NK-92 (cell line): ENCODE data around the gene DOCK1.

Source experiments
- DNase-seq: peaks from one replicate; lab custom pipeline; 2025; ENCODE audit not compliant: unreplicated experiment; lab: John Stamatoyannopoulos, UW

Gene DOCK1

DNA sequence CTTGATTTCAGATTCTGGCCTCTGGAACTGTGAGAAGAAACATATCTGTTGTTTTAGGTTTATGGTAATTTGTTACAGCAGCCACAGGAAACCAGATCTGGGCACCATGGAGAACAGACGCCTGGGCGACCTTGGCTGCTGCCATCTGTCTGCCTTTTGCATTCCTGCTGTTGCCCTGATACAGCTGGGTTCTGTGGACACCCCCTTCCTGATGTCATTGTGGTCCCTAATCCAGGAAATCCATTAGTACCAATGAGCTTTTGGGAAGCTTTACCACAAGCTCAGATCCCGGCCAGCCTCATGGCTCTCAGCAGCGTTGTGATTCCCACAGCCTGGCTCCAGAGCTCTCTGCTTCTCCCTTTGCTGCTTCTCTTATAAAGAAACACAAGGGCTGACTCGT, 469.7 kb downstream of the DOCK1 start:
- DNase-seq = no peak

DNA sequence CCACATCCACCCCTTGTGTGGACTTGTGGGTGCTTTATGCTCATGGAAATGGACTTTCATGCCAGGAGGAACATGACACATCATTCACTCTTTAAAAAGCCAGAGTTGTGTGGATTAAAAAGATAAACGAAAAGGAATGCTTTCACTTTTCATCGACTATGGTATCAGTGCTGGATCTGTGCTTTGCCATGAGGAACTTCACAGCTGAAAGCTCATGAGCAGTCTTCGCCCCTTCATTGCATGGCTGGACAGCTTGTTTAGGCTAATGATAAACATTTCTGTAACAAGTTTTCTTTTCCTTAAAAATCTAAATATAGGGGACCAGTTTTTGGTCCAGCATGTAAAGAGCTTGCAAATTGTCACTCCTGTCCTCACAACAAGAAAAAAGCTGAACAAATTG, 470.2 kb downstream of the DOCK1 start:
- no peak for DNase-seq

DNA sequence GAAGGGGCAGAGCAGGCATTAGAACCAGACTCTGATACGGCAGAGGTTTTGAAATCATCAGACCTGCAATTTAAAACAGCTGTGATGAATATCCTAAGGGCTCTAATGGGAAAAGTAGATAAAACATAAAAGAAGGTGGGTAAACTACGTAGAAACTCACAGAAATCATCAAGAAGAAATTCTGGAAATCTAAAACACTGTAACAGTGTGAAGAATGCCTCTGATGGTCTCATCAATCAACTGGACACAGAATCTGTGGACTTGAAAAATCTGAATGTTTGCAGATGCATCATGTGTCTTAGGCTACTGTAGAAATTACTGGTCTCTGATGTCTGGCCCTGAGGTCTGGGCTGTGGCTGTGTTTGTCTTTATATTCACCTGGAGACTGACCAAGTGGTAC, 470.8 kb downstream of the DOCK1 start:
- no peak for DNase-seq

DNA sequence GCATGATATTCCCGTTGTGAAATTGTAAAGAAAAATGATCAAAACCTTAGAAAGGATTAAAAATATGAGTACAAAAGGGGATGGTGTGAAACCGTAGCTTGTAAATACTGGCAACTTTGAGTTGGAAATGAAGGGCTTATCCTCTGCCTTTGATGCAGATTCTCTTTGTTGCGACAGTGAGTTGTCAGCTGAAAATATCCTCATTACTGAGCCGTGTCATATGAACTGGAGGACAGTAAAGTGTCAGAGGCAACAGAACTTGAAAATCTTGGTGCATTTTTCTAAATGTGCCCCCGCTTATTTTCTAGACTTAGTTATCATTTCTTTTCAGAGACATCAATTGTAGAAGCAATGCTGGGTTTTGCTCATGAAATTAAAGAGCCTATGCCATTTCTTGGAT, 473.4 kb downstream of the DOCK1 start:
- no peak for DNase-seq

DNA sequence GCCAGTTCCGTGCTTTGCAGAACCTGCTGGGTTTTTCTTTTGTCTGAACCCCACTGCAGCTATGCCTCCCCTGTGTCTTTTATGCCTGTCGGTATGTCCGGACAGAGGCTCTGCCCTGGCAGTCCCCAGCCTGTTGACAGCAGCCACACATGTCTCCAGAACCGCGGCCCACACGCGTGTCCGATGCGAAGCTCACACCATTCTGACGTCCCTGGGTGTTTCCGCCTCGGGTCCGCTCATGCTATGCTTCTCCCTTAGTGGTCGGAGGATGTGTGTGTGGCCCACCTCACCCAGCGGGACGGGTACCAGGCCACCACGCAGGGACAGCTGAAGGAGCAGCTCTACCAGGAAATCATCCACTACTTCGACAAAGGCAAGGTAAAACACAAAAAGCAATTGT, 479.3 kb downstream of the DOCK1 start:
- DNase-seq = no peak

DNA sequence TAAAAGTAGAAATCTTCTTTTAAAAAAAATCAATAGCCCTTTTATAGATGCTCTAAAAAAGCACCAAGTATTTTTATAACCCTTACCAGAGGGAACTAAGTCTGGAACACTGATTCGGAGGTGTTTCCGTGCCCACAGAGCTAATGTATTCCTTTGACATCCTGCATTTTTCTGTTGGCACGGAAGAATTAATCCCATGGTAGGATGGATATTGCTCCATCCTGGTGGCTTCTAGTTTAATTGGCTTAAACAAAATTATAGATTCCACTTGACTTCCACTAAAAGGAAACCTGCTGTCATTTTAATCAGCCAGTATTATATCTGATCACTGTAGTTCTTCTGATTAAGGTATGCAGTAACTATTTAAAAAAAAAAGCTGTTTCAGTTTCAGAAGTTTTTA, 479.8 kb downstream of the DOCK1 start:
- no peak for DNase-seq

DNA sequence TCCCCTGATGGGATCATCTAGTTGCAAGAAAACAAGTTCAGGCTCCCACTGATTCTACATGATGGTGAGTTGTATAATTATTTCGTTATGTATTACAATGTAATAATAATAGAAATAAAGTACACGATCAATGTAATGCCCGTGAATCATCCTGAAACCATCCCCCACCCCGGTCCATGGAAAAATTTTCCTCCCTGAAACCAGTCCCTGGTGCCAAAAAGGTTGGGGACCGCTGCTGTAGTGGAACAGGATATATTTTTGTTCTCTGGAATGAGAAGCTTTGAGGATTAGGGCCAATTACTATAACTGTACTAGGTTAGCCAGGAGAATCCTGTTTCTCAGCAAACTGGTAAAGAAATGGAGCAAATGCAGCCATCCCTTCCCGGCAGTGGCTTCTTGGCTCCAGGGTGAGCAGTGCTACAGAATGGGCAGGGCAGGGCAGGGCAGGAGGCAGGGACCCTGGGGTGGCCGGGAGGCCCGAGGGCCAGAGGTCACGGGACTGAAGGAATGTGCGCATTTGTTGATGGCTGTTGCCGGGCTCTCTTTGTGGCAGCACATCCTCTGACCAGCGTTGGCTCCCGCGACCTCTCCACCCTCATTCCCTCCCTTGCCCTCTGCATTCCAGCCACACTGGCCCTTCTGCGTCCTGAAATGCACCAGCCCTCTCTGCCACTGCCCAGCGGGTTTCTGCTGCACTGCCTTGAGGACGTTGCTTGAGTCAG, 481.5 kb downstream of the DOCK1 start:
- DNase-seq = no peak

DNA sequence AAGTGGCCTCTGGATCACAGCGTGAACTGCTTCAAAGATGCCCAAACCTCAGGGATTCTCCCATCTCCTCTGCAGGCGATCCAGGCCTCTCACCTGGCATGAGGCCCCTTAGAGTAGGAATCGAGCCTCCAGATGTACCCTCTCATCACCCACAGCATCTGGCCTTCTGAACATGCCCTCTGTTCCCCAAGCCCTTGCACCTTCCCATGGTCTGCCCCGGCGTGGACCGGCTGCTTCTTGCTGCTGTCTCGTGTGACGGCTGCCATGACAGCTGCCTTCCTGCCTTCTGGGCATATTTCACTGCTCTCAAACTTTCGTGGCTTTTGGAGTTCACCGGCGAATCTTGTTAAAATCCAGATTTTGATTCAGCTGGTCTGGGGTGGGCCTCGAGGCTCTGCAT, 486.6 kb downstream of the DOCK1 start:
- DNase-seq = no peak

DNA sequence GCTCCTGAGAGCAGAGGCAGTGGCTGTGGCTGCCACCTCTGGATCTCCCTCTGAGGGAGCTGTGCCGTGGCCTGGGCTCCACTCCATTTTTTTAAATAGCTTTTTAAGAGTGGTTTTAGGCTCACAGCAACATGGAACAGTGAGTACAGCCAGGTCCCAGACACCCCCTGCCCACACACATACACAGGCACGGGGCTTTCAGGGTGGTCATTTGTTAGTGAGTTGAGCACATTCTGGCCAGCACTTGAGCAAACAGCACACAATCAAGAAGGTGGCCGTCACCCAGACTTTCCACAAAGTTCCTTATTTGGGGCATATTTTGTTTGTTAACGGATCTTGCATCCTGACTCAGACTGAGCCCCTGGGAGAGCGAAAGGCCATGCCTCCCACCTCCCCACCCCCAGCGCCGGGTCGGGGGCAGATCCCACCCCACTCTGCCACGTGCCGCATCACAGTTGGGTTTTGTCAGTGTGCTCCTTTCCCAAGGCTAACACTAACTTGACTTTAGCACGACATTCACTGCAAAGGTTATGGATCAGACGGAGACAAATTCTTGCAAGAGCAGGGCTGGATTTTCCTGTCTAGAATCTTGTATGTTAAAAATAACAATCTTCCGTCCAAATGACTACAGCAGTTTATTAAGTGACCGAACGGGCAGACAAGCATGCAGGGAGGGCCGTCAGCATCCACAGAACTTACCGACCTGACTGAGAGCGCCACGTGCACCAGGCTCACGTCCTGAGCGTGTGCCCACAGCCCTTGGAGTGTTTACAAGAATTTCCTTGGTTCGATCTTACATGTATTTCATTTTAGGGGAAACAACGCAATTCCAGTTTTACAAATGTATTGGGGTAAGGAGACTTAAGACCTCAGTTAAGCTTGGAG, 487.4 kb downstream of the DOCK1 start:
- no peak for DNase-seq

DNA sequence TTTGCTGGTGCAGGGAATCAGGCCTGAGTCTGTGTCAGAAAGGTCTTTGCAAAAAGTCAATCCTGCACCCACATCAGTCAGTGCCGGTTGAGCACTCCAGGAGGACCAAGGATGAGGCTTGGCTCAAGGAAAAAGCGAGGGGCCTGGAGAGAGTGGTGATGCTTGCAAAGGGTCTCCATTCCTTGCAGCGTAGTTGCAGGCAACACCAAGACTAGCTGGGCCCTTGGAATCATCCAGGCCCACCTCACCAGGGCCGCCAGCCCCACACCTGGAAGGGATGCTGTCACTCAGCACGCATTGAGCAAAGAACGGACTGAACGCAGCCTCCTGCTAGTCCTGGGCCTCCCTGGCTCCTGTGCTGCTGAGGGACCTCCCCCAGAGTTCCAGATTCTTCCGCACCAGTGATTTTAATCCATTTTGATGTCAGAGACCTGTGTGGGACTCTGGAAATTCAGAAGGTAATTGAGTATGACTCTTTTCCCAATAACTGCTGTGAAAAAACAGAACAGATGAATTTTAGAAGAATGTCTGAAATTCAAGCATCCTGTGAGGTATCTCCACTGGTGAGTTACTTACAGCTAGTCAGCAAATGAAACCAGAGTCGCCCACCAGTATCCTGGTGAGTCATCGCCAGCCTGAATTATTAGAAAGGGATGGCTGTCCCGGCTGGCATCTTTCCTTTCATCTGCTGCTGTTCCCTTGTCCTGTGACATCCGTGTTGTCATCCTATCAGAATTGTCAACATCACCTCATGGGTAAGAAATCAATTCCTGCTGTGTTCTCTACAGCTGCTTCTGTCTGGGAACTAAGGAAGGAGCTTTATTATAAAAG, 493.1 kb downstream of the DOCK1 start:
- no peak for DNase-seq

DNA sequence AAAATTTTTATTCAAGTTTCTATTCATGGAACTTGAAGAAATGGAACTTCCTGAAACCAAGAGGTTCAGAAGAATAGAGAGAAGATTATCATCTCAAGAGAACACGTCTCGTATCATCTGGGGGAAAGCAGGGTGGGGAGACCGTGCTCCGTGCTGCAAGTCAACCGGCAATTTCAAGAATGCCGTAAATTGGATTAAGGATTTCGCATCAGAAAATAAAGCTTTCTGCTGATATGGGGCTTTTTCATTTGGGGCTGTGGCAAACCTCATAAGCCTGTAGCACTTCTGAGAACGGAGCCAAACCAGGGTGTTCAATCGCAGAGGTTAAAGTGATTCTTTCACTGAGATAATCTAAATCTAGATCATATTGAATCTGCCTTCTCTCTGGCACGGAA, 493.7 kb downstream of the DOCK1 start:
- no peak for DNase-seq

DNA sequence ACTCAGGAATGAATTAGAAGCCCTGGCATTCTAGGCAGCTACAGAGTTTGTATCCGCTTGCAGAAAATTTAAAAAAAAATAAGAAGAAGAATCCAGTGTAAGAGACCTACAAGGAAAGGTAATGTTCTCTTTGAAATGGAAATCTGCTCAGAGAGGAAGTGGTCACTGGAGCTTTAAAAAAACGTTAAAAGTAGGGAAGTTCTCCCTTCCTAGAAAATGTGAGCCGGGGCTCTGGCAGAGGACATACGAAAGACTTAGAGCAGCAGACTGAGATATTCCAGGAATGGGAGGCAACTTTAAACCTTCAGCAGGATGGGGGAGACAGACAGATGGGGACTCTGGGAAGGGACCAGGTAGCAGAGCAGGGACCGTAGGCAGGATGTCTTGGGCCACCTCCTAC, 494.4 kb downstream of the DOCK1 start:
- DNase-seq = no peak

DNA sequence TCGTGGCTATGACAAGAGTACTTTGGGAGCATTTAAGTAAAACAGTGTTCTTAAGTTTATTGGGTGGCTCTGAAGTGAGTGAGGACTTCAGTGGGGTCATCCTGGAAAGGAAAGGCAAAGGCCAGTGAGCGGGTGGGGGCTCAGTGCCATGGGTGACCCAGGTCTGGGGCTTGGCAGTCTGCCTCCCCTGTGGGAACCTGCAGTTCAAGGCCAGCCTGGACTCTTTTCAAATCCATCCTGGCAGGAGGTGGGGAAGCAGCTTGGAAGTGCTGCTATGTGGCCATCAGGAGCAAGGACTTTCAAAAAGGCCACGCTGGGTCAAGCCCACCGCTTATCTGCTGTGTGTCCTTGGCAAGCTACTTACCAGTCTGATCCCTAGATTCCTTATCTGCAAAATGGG, 495.0 kb downstream of the DOCK1 start:
- DNase-seq = no peak

DNA sequence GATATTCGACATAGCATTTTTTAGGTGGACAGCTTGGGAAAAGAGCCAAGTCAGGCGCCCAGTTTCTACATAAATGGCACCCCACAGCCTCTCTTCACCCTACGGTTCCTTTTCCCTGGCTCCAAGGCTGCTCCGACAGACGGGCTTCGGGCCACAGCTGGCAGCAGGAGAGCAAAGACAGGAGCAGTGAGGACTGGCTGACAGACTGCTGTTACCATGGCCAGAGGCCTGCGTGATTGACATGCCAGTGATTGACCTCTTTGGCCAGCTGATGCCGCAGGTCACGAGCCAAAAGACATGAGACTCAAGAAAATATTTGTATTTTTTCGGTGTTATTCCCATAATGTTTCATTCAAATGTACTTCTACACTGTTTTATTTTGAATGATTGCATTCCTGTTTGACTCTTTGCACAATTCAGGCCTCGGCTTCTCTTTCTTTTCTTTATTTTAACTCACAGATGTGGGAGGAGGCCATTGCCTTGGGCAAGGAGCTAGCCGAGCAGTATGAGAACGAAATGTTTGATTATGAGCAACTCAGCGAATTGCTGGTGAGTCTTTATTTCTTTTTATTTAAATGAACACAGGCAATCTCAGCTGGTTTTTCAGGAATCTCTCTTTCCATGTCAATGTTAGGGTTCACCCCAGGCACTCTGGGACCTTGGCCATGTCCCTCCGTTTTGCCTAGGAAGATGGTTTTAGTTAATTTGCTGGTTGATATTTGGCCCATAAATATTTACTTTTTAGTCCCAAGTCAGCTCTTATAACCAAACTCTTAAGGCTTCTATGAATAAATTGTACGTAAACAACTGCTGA, 497.6 kb downstream of the DOCK1 start:
- no peak for DNase-seq

DNA sequence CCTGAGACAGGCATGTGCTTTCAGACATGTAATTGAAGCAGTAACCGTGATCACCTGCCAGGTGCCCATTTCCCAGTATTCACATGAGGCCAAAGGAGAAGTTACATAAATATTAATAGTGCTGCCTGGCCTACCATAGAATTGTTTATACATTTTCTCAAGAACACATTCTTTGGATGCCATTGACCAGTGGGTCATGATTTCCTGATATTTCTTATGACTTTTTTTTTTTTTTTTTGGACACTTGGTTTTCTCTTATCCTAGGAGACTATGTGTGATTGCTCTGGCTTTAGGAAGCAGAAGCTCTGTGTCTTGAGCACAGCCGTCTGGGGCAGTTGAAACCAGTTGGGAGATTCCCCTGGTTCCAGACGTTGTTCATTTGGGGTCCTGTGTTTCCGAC, 500.0 kb downstream of the DOCK1 start:
- no peak for DNase-seq

DNA sequence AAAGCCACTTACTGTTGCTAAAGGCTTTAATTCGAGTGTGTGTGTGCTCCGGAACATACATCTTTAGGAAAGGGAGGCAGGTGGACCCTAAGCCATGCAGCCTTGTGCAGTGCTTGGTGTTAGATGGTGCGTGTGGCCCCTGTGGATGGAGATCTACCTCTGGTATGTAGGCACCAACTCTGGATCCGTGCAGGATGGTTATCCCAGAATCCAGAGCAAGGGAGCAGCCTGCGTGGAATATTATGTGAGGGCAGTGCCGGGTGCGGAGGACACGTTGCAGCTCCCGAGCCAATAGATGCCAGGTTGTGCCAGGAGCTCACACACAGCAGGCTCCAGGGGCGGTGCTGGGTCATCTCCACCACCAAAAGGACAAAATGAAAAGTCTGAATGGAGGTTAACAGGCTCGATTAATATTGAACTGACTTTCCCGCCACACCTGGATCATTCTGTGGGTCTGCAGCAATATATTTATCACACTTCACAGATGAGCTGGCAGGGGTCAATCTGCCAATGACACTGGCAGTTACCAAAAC, 500.9 kb downstream of the DOCK1 start:
- DNase-seq = no peak

DNA sequence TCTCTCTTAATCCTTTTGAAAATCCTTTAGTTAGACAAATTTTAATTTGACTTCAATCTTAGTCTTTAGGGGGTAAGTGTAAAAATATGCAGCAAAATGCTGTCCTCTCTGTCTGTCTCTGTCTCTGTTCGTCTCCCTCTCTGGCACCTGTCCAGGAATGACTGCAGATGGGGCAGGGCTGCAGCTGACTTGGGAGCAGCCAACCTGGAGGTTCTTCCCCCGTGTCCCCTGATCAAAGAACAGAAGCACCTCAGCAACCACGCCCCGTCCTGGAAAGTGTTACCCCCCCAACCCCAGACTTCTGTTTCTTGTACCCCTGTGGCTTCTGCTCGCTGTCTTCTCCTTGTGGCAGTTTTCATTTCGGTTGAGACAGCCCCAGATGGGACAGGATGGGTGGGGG, 502.3 kb downstream of the DOCK1 start:
- DNase-seq = no peak

DNA sequence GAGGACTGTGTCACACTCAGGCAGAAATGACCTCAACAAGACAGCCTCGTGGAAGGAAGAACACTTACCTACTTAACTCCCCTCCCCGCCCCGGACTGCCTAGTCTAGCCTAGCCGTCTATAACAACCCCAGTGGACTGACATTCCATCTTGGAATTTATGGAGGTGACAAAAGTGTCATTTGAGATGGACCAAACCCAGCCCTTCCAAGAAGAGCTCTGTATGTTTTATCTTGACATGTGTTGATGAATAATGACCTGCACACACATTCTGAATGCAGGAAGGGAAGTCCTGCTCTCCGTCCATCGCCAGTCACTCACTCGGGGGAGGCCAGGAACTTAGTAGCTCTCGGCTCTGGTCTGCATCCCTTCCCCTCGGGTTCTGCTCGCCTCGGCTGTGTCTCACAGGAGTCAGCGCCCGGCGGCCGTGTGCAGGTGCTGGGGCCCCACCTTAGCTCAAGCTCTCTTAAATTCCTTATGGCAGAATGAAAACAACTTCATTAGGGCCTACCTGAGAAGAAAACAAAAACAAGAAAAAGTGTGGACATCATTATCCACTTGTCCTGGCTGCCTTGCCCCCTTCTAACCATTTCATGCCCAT, 503.0 kb downstream of the DOCK1 start:
- no peak for DNase-seq

DNA sequence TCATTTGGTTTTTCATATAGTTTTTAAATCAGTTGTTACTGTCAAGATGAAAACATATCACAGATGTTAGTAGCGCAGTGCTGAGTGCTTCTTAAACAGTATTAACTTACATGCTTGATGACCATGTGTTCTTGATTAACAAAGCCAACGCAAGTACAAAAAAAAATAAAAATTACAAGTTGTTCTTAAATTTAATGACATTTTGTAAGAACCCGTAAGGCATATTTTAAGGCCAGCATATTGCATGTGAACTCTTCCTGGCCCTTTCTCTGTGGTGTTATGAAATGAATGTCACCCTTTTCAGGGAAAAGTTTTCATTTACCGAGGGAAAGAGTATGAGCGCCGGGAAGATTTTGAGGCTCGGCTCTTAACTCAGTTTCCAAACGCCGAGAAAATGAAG, 503.5 kb downstream of the DOCK1 start:
- no peak for DNase-seq

DNA sequence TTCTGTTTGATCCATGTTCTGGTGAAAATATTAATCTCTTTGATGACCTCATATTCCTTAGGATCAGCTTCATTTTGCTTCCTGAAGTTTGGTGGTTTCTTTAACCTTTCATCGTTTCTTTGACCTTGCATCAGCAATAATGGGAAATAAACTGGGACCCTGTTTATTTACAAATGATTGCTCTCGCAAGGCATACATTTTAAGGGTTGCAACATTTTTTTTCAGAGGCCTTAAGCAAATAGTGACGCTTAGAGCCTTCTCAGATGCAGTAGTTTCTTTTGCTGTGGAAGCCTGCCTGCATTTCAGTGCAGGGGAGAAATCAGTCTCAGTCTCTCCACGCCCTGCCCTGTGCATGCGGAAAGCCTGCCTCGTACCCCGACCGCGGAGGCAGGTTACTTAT, 504.8 kb downstream of the DOCK1 start:
- DNase-seq = no peak
